Bronchial epithelial cell (primary cell): ENCODE results near the gene ARL5B. TPM values are rescaled to one million over a fixed set of nuclear protein-coding genes. Genes with fewer than 3 reads are reported as not detected.

ENCODE experiments used
- DNase-seq: peaks from one replicate; pipeline ENCODE4 v3.0.0-alpha.2; 2010; ENCODE audit warnings: low read depth
- FAIRE-seq: peaks from 2 replicates; lab custom pipeline; 2011; peaks lifted over from hg19 to GRCh38; lab: Jason Lieb, UNC
- H3K27me3 ChIP-seq: 2 replicates; pipeline ENCODE4 v1.5.1; 2011; ENCODE audit warnings: low read length; ENCODE audit not compliant: control insufficient read depth, insufficient read depth
- H3K36me3 ChIP-seq: 2 replicates; pipeline ENCODE4 v1.5.1; 2011; ENCODE audit warnings: low read length; ENCODE audit not compliant: control insufficient read depth, insufficient read depth
- H3K4me3 ChIP-seq: 2 replicates; pipeline ENCODE4 v1.5.1; 2011; ENCODE audit warnings: mild to moderate bottlenecking, low read depth, low read length, control low read depth
- total RNA-seq: library from RNA; depleted of rRNA; stranded (reverse); fragments of >200 nt; gene quantifications from 2 replicates; pipeline ENCODE4 v1.2.1, GENCODE V29; 2014
- TF ChIP-seq, protein P1 (sequence below): IDR thresholded peaks from 2 replicates; pipeline ENCODE4 v1.5.1; 2011; ENCODE audit warnings: mild to moderate bottlenecking, moderate library complexity, low read length, control low read depth, inconsistent platforms; ENCODE audit not compliant: insufficient read depth, severe bottlenecking

Gene ARL5B
- total RNA-seq, 1 donor from 2014 or later = 16.1 TPM

DNA sequence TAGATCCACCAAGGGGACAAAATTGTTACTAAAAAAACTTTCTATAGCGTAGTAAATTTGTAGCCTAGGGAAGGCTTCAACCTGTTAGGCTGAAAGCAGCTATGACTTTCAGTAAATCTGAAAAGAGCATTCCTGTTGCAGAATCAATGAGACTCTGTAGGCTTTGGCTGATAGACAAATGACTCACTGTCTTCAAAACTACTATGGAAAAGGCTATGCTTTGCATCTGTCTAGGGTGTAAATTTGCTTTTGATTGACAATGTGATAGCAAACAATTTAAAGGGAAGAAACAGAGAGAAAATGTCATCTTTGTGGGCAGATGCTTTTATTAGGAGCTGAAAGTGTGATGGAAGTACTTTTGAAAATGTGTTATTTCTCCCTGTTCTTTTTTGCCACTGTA, 60.6 kb downstream of the ARL5B start:
- Histone ChIP-seq H3K4me3 (no peak overlapping the region), H3K36me3 (no peaks in the 10 kb centered on the region), H3K27me3 (no peaks in the 10 kb centered on the region)
- peak; percentile 18 for DNase-seq
- TF ChIP-seq, protein P1, sequence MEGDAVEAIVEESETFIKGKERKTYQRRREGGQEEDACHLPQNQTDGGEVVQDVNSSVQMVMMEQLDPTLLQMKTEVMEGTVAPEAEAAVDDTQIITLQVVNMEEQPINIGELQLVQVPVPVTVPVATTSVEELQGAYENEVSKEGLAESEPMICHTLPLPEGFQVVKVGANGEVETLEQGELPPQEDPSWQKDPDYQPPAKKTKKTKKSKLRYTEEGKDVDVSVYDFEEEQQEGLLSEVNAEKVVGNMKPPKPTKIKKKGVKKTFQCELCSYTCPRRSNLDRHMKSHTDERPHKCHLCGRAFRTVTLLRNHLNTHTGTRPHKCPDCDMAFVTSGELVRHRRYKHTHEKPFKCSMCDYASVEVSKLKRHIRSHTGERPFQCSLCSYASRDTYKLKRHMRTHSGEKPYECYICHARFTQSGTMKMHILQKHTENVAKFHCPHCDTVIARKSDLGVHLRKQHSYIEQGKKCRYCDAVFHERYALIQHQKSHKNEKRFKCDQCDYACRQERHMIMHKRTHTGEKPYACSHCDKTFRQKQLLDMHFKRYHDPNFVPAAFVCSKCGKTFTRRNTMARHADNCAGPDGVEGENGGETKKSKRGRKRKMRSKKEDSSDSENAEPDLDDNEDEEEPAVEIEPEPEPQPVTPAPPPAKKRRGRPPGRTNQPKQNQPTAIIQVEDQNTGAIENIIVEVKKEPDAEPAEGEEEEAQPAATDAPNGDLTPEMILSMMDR = no peak
- no peak for FAIRE-seq

DNA sequence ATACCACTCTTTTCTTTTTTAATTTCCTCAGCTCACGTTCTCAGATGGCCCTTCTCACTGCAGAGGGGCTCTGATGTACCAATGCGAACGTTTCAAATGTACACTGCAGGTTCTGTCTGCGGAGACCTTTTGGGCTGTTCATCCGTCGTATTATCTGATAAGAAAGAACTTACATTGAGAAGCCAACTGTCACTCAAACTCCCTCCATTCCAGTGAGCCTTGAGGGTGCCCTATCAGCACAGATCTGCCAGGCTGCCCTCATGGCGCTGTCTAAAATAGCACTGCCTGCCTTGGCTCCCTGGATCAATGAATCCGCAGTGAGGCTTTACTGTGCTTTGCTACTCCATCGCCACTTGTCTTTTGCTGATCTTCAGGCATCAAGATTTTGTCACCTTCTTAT, 61.8 kb downstream of the ARL5B start:
- DNase-seq (no peak), FAIRE-seq (peak; percentile 18)
- Histone ChIP-seq H3K36me3 (no peaks in the 10 kb centered on the region), H3K27me3 (no peaks in the 10 kb centered on the region), H3K4me3 (no peak overlapping the region)
- TF ChIP-seq, protein P1 = no peak

DNA sequence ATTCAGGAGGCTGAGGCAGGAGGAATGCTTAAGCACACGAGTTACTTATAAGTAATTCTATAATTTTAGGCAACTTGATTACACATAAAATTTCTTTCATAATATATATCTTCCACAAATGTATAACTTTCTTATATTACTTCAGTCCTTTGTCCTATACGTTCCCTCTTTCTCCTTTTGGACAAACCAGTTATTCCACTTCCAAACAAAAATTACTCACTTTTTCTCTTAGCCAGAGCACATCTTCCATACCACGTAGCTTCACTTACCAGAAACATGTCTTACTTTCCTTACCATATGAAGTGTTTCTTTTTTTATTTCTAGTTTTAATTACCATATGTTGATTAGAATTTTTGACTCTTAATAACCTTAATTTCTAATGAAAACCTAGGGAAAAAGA, 64.6 kb downstream of the ARL5B start:
- TF ChIP-seq, protein P1 = no peak
- H3K36me3 ChIP-seq = no peaks in the 10 kb centered on the region
- peak; percentile 22 for DNase-seq
- H3K4me3 ChIP-seq = no peak overlapping the region
- no peak for FAIRE-seq
- no peaks in the 10 kb centered on the region for H3K27me3 ChIP-seq

Other genes with a start within 250 kb of the ARL5B start
- gene NSUN6, start 7.8 kb upstream of the ARL5B start, total RNA-seq = 9.2 and 10.8 TPM in 2 replicates